CD14-positive monocyte (primary cell): ENCODE data around the gene IGF1R. TPM values are rescaled to one million over a fixed set of nuclear protein-coding genes. Genes with fewer than 3 reads are reported as not detected.

ENCODE experiments used
- DNase-seq, 3 donors: peaks; one replicate each; pipeline ENCODE4 v3.0.0-alpha.2; 2011 to 2022
- H2AFZ ChIP-seq: 2 replicates; pipeline ENCODE4 v1.6.0; 2012; ENCODE audit warnings: mild to moderate bottlenecking, low read depth, low read length, inconsistent platforms; ENCODE audit not compliant: insufficient read depth, poor library complexity, severe bottlenecking
- H3K27ac ChIP-seq, 2 donors: 1 replicate in 1 of 2; 2 replicates in 1 of 2; pipeline ENCODE4 v1.5.1; 2012 to 2013; ENCODE audit warnings: low read length in 2 of 2, control low read depth in 1 of 2, inconsistent platforms in 1 of 2, low read depth in 1 of 2, mild to moderate bottlenecking in 1 of 2
- H3K27me3 ChIP-seq, 2 donors: one replicate each; pipeline versions ENCODE4 v1.6.0 to v1.6.1; 2011 to 2013; ENCODE audit warnings: low read length in 2 of 2; ENCODE audit not compliant: control insufficient read depth in 2 of 2, insufficient read depth in 2 of 2
- H3K36me3 ChIP-seq, 2 donors: replicated peaks in 1 of 2; 1 replicate in 1 of 2; 2 replicates in 1 of 2; pipeline versions ENCODE4 v1.5.1 to v1.6.1; 2012 to 2013; ENCODE audit warnings: low read length in 2 of 2, control low read depth in 1 of 2, inconsistent platforms in 1 of 2, mild to moderate bottlenecking in 1 of 2; ENCODE audit not compliant: insufficient read depth in 2 of 2, control insufficient read depth in 1 of 2
- H3K4me1 ChIP-seq, 2 donors: 1 replicate in 1 of 2; 2 replicates in 1 of 2; pipeline versions ENCODE4 v1.5.1 to v1.6.1; 2012 to 2013; ENCODE audit warnings: low read length in 2 of 2, control low read depth in 1 of 2, inconsistent platforms in 1 of 2, mild to moderate bottlenecking in 1 of 2, moderate library complexity in 1 of 2; ENCODE audit not compliant: insufficient read depth in 2 of 2, control insufficient read depth in 1 of 2
- H3K4me2 ChIP-seq: replicated peaks from 2 replicates; pipeline ENCODE3; 2012; ENCODE audit warnings: low read length, moderate library complexity, mild to moderate bottlenecking; ENCODE audit not compliant: poor library complexity, severe bottlenecking; ENCODE audit errors: extremely low read depth
- H3K4me3 ChIP-seq, 3 experiments: fragments of 200-600 bp in 1 of 3; sonication (generic) in 1 of 3; replicated peaks in 1 of 3; 1 replicate in 2 of 3; 2 replicates in 1 of 3; pipeline ENCODE4 v1.5.1; 2011 to 2013; ENCODE audit warnings: low read length in 3 of 3, mild to moderate bottlenecking in 3 of 3, control low read depth in 2 of 3, low read depth in 2 of 3, inconsistent platforms in 1 of 3, moderate library complexity in 1 of 3
- H3K79me2 ChIP-seq: 2 replicates; pipeline ENCODE4 v1.6.0; 2012; ENCODE audit warnings: mild to moderate bottlenecking, control low read depth, inconsistent platforms, low read length, moderate library complexity; ENCODE audit not compliant: insufficient read depth
- H3K9ac ChIP-seq: 2 replicates; pipeline ENCODE4 v1.6.0; 2017; ENCODE audit warnings: low read length, mild to moderate bottlenecking; ENCODE audit not compliant: insufficient read depth, poor library complexity, severe bottlenecking
- H3K9me3 ChIP-seq, 2 donors: replicated peaks in 1 of 2; 1 replicate in 1 of 2; 2 replicates in 1 of 2; pipeline versions ENCODE4 v1.5.1 to v1.6.1; 2012 to 2013; ENCODE audit warnings: low read length in 2 of 2, control low read depth in 1 of 2; ENCODE audit not compliant: control insufficient read depth in 1 of 2, insufficient read depth in 1 of 2
- H4K20me1 ChIP-seq: 2 replicates; pipeline ENCODE4 v1.6.0; 2012; ENCODE audit warnings: mild to moderate bottlenecking, low read length, control low read depth, moderate library complexity; ENCODE audit not compliant: insufficient read depth
- H3K27ac Mint-ChIP-seq, 7 donors: one replicate each; pipeline ENCODE4 v1.8.0; 2020; ENCODE audit warnings: mild to moderate bottlenecking in 7 of 7, mixed read lengths in 7 of 7, moderate library complexity in 6 of 7, inconsistent platforms in 2 of 7
- H3K27me3 Mint-ChIP-seq, 3 donors: one replicate each; pipeline ENCODE4 v1.8.0; 2021 to 2022; ENCODE audit warnings: low read depth in 3 of 3, mild to moderate bottlenecking in 3 of 3, mixed read lengths in 3 of 3, moderate library complexity in 3 of 3, inconsistent platforms in 1 of 3
- H3K36me3 Mint-ChIP-seq, 2 donors: one replicate each; pipeline ENCODE4 v1.8.0; 2020; ENCODE audit warnings: mixed read lengths in 2 of 2, inconsistent platforms in 1 of 2, mild to moderate bottlenecking in 1 of 2
- H3K4me1 Mint-ChIP-seq: one replicate; pipeline ENCODE4 v1.8.0; 2020; ENCODE audit warnings: mild to moderate bottlenecking, mixed read lengths
- H3K4me3 Mint-ChIP-seq, 2 donors: one replicate each; pipeline ENCODE4 v1.8.0; 2020; ENCODE audit warnings: mild to moderate bottlenecking in 2 of 2, mixed read lengths in 2 of 2, moderate library complexity in 1 of 2
- H3K9me3 Mint-ChIP-seq, 7 donors: one replicate each; pipeline ENCODE4 v1.8.0; 2020 to 2022; ENCODE audit warnings: mixed read lengths in 7 of 7, mild to moderate bottlenecking in 6 of 7, moderate library complexity in 6 of 7, inconsistent platforms in 2 of 7
- CTCF ChIP-seq: fragments of 200-600 bp; IDR thresholded peaks from one replicate; pipeline ENCODE4 v1.8.0; 2022; ENCODE audit warnings: antibody characterized with exemption, mild to moderate bottlenecking
- WGBS: methylation state at CpG from one replicate; pipeline ENCODE4 v1.1.5; 2013; ENCODE audit warnings: missing lambda C conversion rate; ENCODE audit not compliant: insufficient coverage; 5-methylcytosine and 5-hydroxymethylcytosine counted together
- intact Hi-C, 2 donors: fragments of 100-400 bp; cut with micrococcal nuclease; formaldehyde crosslinking; loops; one replicate each; pipeline versions ENCODE4 v1.15.0 to v1.15.1; 2023
- polyA plus RNA-seq, 3 donors: library from polyadenylated mRNA; depleted of rRNA in 1 of 3; unstranded in 2 of 3; stranded (reverse) in 1 of 3; fragments of 300-500 nt in 2 of 3; fragments of >200 nt in 1 of 3; fragmentation: Illumina TruSeq in 2 of 3; gene quantifications; 1 replicate in 2 of 3; 2 replicates in 1 of 3; pipeline ENCODE4 v1.2.3, GENCODE V29; 2012 to 2021

Gene IGF1R
- polyA plus RNA-seq, 3 donors = 0.35 to 4.9 (median 0.67) TPM

GRCh38 chr15:98850961-98851572, 202.7 kb downstream of the IGF1R start:
- peaks cover 18% of the 10 kb centered on the region for H4K20me1 ChIP-seq
- peak overlapping the region in 1 of 3 experiments; percentile 86 for H3K4me3 ChIP-seq
- peak overlapping the region in 2 of 7 donors; percentile 55 to 80 for H3K27ac Mint-ChIP-seq
- peaks cover 63% of the 10 kb centered on the region for H3K79me2 ChIP-seq
- H3K36me3 Mint-ChIP-seq = no peaks in the 10 kb centered on the region
- WGBS = 17% methylated on average over 12 of the region's 15 CpGs
- H3K27me3 Mint-ChIP-seq = no peaks in the 10 kb centered on the region
- H2AFZ ChIP-seq = peak overlapping the region; percentile 36
- H3K27me3 ChIP-seq = no peaks in the 10 kb centered on the region
- peak; percentile 53 to 63 (median 62) for DNase-seq
- no peak overlapping the region for H3K27ac ChIP-seq
- no peaks in the 10 kb centered on the region for H3K9me3 ChIP-seq
- H3K9me3 Mint-ChIP-seq = peaks cover 0 to 1% (median 0%) of the 10 kb centered on the region in 7 donors
- no peak overlapping the region for H3K9ac ChIP-seq
- H3K36me3 ChIP-seq = no peaks in the 10 kb centered on the region
- H3K4me1 ChIP-seq = peaks cover 27 to 36% of the 10 kb centered on the region in 2 donors
- peak overlapping the region; percentile 43 to 56 for H3K4me3 Mint-ChIP-seq
- TF ChIP-seq CTCF = peak; percentile 74
- intact Hi-C loops = no loop called here
- H3K4me1 Mint-ChIP-seq = peaks cover 36% of the 10 kb centered on the region
- peak overlapping the region; percentile 98 for H3K4me2 ChIP-seq

GRCh38 chr15:98853161-98853560, 204.8 kb downstream of the IGF1R start:
- no peak for TF ChIP-seq CTCF
- Histone ChIP-seq H3K4me3 (peak overlapping the region; percentile 57 to 86 (median 60)), H3K36me3 (no peaks in the 10 kb centered on the region), H2AFZ (peak overlapping the region; percentile 83), H3K4me1 (peaks cover 28 to 43% of the 10 kb centered on the region in 2 donors), H3K4me2 (peak overlapping the region; percentile 98), H3K9me3 (no peaks in the 10 kb centered on the region), H4K20me1 (peaks cover 17% of the 10 kb centered on the region), H3K9ac (peak overlapping the region; percentile 61), H3K27ac (peak overlapping the region in 1 of 2 donors; percentile 78), H3K27me3 (no peaks in the 10 kb centered on the region), H3K79me2 (peaks cover 68% of the 10 kb centered on the region)
- intact Hi-C loops = loop anchor here (1.0 kb wide), 1 partner anchor 205 kb away; the partner anchor contains the start of gene IGF1R (in 2 of the 2)
- Mint-ChIP-seq H3K9me3 (peaks cover 0 to 1% (median 0%) of the 10 kb centered on the region in 7 donors), H3K4me3 (peak overlapping the region; percentile 96 to 99), H3K4me1 (peaks cover 42% of the 10 kb centered on the region), H3K36me3 (no peaks in the 10 kb centered on the region), H3K27me3 (no peaks in the 10 kb centered on the region), H3K27ac (peak overlapping the region; percentile 17 to 91 (median 86))
- WGBS = 1% methylated on average over 7 of the region's 8 CpGs
- peak; percentile 81 to 83 (median 82) for DNase-seq
